Testis (tissue), 3 donors: ENCODE measurements around the gene CWC22. TPM values are rescaled to one million over a fixed set of nuclear protein-coding genes. Genes with fewer than 3 reads are reported as not detected.

Source experiments
- DNase-seq: peaks from one replicate; pipeline ENCODE4 v3.0.0-alpha.2; 2019
- H3K27ac ChIP-seq, 2 donors: fragments of 200-600 bp; sonication (generic); one replicate each; pipeline ENCODE4 v1.5.1; 2019
- H3K27me3 ChIP-seq: fragments of 200-600 bp; sonication (generic); one replicate; pipeline ENCODE4 v1.5.1; 2019
- H3K36me3 ChIP-seq: fragments of 200-600 bp; sonication (generic); one replicate; pipeline ENCODE4 v1.5.1; 2017; ENCODE audit warnings: low read depth; ENCODE audit errors: missing control alignments
- H3K4me1 ChIP-seq: fragments of 200-600 bp; sonication (generic); one replicate; pipeline ENCODE4 v1.5.1; 2019
- H3K4me3 ChIP-seq, 2 donors: fragments of 200-600 bp; sonication (generic); one replicate each; pipeline ENCODE4 v1.5.1; 2017 to 2019
- H3K9me3 ChIP-seq: fragments of 200-600 bp; sonication (generic); one replicate; pipeline ENCODE4 v1.5.1; 2017
- CTCF ChIP-seq, 3 experiments: fragments of 450-650 bp in 2 of 3; fragments of 200-600 bp in 1 of 3; sonication (generic) in 1 of 3; IDR thresholded peaks; one replicate each; pipeline ENCODE4 v1.5.1; 2016 to 2019; ENCODE audit warnings: antibody characterized with exemption in 3 of 3, mild to moderate bottlenecking in 2 of 3, moderate library complexity in 1 of 3
- POLR2A ChIP-seq: fragments of 450-650 bp; IDR thresholded peaks from one replicate; pipeline ENCODE4 v1.6.1; 2017; ENCODE audit warnings: antibody characterized with exemption, mild to moderate bottlenecking, moderate library complexity
- WGBS, 2 donors: methylation state at CpG; one replicate each; pipeline ENCODE4 v1.1.5; 2018; 5-methylcytosine and 5-hydroxymethylcytosine counted together
- intact Hi-C: fragments of 100-400 bp; cut with DNase I; formaldehyde crosslinking; loops from one replicate; pipeline ENCODE4 v1.15.1; 2023; ENCODE audit warnings: low total_unique reads
- polyA plus RNA-seq: library from polyadenylated mRNA; stranded (reverse); fragments of 350-450 nt; fragmentation: Illumina TruSeq; extraction: RNeasy Lipid Tissue Mini Kit (QIAGEN cat#74804); gene quantifications from one replicate; pipeline ENCODE4 v1.2.3, GENCODE V29; 2014; ENCODE audit warnings: low read depth, low replicate concordance; ENCODE audit not compliant: insufficient read depth
- total RNA-seq, 2 donors: library from RNA; depleted of rRNA; stranded (reverse); fragments of >200 nt; gene quantifications; one replicate each; pipeline ENCODE4 v1.2.3, GENCODE V29; 2016

The CWC22 gene
- total and polyA plus RNA-seq, 3 donors from 2014 or later, result 4.4 to 21.6 (median 20.1) TPM

GRCh38 chr2:180033993-180034894 lies 27.1 kb upstream of the CWC22 start:
- Histone ChIP-seq H3K36me3 (no peaks in the 10 kb centered on the region), H3K9me3 (no peaks in the 10 kb centered on the region), H3K27me3 (no peaks in the 10 kb centered on the region), H3K4me1 (no peaks in the 10 kb centered on the region), H3K27ac (no peak overlapping the region), H3K4me3 (no peak overlapping the region)
- TF ChIP-seq POLR2A, result no peak
- TF ChIP-seq CTCF (IDR thresholded peaks at IDR 0.05), result no peak
- intact Hi-C loops, result no loop called here
- WGBS, 2 donors, result 72 to 95% methylated on average over 5 of the region's 5 CpGs
- peak; percentile 72 for DNase-seq

- no peak for TF ChIP-seq CTCF (IDR thresholded peaks at IDR 0.05)
- no peak for TF ChIP-seq POLR2A
- no peaks in the 10 kb centered on the region for H3K27me3 ChIP-seq
- no peaks in the 10 kb centered on the region for H3K36me3 ChIP-seq
- no peaks in the 10 kb centered on the region for H3K4me1 ChIP-seq
- no peak overlapping the region for H3K27ac ChIP-seq
- no peaks in the 10 kb centered on the region for H3K9me3 ChIP-seq
- H3K4me3 ChIP-seq, result no peak overlapping the region
- no peak for DNase-seq
- intact Hi-C loops, result no loop called here
- 90 to 92% methylated on average over 1 of the region's 1 CpG for WGBS, 2 donors
Observed at GRCh38 chr2:180029575-180029974, 22.5 kb upstream of the CWC22 start.

- WGBS, 2 donors, result 70 to 89% methylated on average over 17 to 23 of the region's 23 CpGs
- H3K4me3 ChIP-seq, result no peak overlapping the region
- intact Hi-C loops, result no loop called here
- DNase-seq, result no peak
- H3K27me3 ChIP-seq, result no peaks in the 10 kb centered on the region
- no peak overlapping the region for H3K27ac ChIP-seq
- H3K9me3 ChIP-seq, result no peaks in the 10 kb centered on the region
- H3K36me3 ChIP-seq, result no peaks in the 10 kb centered on the region
- H3K4me1 ChIP-seq, result no peaks in the 10 kb centered on the region
- TF ChIP-seq POLR2A (no peak), CTCF (IDR thresholded peaks at IDR 0.05) (no peak)
Observed at GRCh38 chr2:180021850-180022249, 14.8 kb upstream of the CWC22 start.

GRCh38 chr2:180017784-180018183 lies 10.7 kb upstream of the CWC22 start:
- intact Hi-C loops, result no loop called here
- Histone ChIP-seq H3K27me3 (no peaks in the 10 kb centered on the region), H3K9me3 (no peaks in the 10 kb centered on the region), H3K4me3 (no peak overlapping the region), H3K27ac (no peak overlapping the region), H3K36me3 (no peaks in the 10 kb centered on the region), H3K4me1 (no peaks in the 10 kb centered on the region)
- WGBS, 2 donors, result 72 to 78% methylated on average over 4 of the region's 4 CpGs
- DNase-seq, result no peak
- TF ChIP-seq POLR2A, result no peak

- DNase-seq, result no peak
- Histone ChIP-seq H3K27me3 (no peaks in the 10 kb centered on the region), H3K4me1 (no peaks in the 10 kb centered on the region), H3K4me3 (no peak overlapping the region), H3K27ac (no peak overlapping the region), H3K9me3 (no peaks in the 10 kb centered on the region), H3K36me3 (no peaks in the 10 kb centered on the region)
- intact Hi-C loops, result no loop called here
- TF ChIP-seq POLR2A, result no peak
- no peak for TF ChIP-seq CTCF (IDR thresholded peaks at IDR 0.05)
- WGBS, 2 donors, result 82 to 83% methylated on average over 2 of the region's 2 CpGs
Observed at GRCh38 chr2:180016937-180017336, 9.8 kb upstream of the CWC22 start.
